Astrocyte of the spinal cord (primary cell): Measurements from ENCODE around the gene KIF16B.

Source experiments
- DNase-seq: peaks from one replicate; pipeline ENCODE4 v3.0.0; 2011; ENCODE audit warnings: low read depth, low spot score
- H3K4me3 ChIP-seq: 2 replicates; pipeline ENCODE4 v1.5.1; 2011; ENCODE audit warnings: low read depth, mild to moderate bottlenecking, low read length, moderate library complexity
- CTCF ChIP-seq: IDR thresholded peaks from 2 replicates; pipeline ENCODE4 v1.5.1; 2012; ENCODE audit warnings: low read depth, mild to moderate bottlenecking, low read length, inconsistent platforms
- in situ Hi-C: cut with HindIII; loops from 2 replicates; pipeline ENCODE4 v1.10.0; 2017; ENCODE audit warnings: low sequenced_read_pairs

KIF16B gene

GRCh38 chr20:16283978-16284377 is 289.3 kb downstream of the KIF16B start:
- in situ Hi-C loops, result no loop called here
- TF ChIP-seq CTCF, result no peak
- no peak for DNase-seq
- H3K4me3 ChIP-seq, result no peak overlapping the region

GRCh38 chr20:16283307-16283706 is 289.9 kb downstream of the KIF16B start:
- no peak for TF ChIP-seq CTCF
- H3K4me3 ChIP-seq, result no peak overlapping the region
- DNase-seq, result no peak
- in situ Hi-C loops, result no loop called here

DNA sequence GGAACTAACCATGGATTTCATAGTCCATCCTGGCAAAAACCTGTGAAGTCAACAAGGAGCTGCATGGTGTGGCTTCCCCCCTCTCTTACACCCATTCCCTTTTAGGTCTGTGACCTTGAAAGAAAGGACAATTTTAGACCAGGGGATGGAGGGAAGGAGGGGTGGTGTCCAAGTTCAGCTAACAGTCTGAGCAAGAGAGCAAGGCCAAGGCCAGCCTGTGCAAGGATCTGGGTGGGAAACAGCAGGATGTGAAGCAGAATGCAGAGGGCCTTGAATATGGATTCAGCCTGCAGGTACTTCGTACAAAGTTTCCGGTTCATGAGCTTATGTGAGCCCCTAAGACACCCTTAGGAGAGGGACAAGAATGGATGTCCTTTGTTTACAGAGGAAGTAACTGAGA is 293.0 kb downstream of the KIF16B start:
- no peak overlapping the region for H3K4me3 ChIP-seq
- in situ Hi-C loops, result no loop called here
- no peak for TF ChIP-seq CTCF
- no peak for DNase-seq

- no peak for TF ChIP-seq CTCF
- DNase-seq, result no peak
- in situ Hi-C loops, result no loop called here
- no peak overlapping the region for H3K4me3 ChIP-seq
These were observed 293.9 kb downstream of the KIF16B start for GRCh38 chr20:16279320-16279719.

- TF ChIP-seq CTCF, result no peak
- DNase-seq, result no peak
- no peak overlapping the region for H3K4me3 ChIP-seq
- in situ Hi-C loops, result no loop called here
These were observed 299.3 kb downstream of the KIF16B start for GRCh38 chr20:16273812-16274555.

- TF ChIP-seq CTCF, result no peak
- DNase-seq, result no peak
- no peak overlapping the region for H3K4me3 ChIP-seq
- in situ Hi-C loops, result no loop called here
These were observed 300.4 kb downstream of the KIF16B start for GRCh38 chr20:16272780-16273360.
